HG03342 (cell line): ENCODE data around the gene LIPC.

Experiments used
- ATAC-seq: cut with Tn5 transposase; IDR thresholded peaks from one replicate; pipeline ENCODE4 v1.9.1; 2021; ENCODE audit warnings: mild to moderate bottlenecking, moderate library complexity; ENCODE audit not compliant: unreplicated experiment

LIPC gene

GRCh38 chr15:58405865-58406264 is 25.9 kb upstream of the LIPC start:
- no peak for ATAC-seq

GRCh38 chr15:58406811-58407210 is 25.0 kb upstream of the LIPC start:
- ATAC-seq: no peak

GRCh38 chr15:58407236-58407775 is 24.5 kb upstream of the LIPC start:
- ATAC-seq: no peak

GRCh38 chr15:58407778-58408177 is 24.0 kb upstream of the LIPC start:
- ATAC-seq: no peak

- no peak for ATAC-seq
Observed at GRCh38 chr15:58409861-58410260, 21.9 kb upstream of the LIPC start.

- ATAC-seq: no peak
Observed at GRCh38 chr15:58410353-58410752, 21.4 kb upstream of the LIPC start.

- ATAC-seq: no peak
Observed at GRCh38 chr15:58413253-58413652, 18.5 kb upstream of the LIPC start.

- no peak for ATAC-seq
Observed at GRCh38 chr15:58415636-58416035, 16.2 kb upstream of the LIPC start.

- no peak for ATAC-seq
Observed at GRCh38 chr15:58416963-58417362, 14.8 kb upstream of the LIPC start.

GRCh38 chr15:58418135-58418534 is 13.7 kb upstream of the LIPC start:
- ATAC-seq: no peak

GRCh38 chr15:58419803-58420524 is 11.8 kb upstream of the LIPC start:
- ATAC-seq: peak; percentile 18

- ATAC-seq: peak; percentile 47
Observed at GRCh38 chr15:58420579-58421043, 11.2 kb upstream of the LIPC start.

- no peak for ATAC-seq
Observed at GRCh38 chr15:58423205-58423604, 8.6 kb upstream of the LIPC start.

- ATAC-seq: no peak
Observed at GRCh38 chr15:58423831-58424608, 7.8 kb upstream of the LIPC start.

- ATAC-seq: no peak
Observed at GRCh38 chr15:58424722-58425121, 7.1 kb upstream of the LIPC start.

- ATAC-seq: no peak
Observed at GRCh38 chr15:58425185-58425584, 6.6 kb upstream of the LIPC start.

- ATAC-seq: no peak
Observed at GRCh38 chr15:58425834-58426233, 6.0 kb upstream of the LIPC start.

GRCh38 chr15:58426501-58426900 is 5.3 kb upstream of the LIPC start:
- no peak for ATAC-seq

GRCh38 chr15:58427987-58428386 is 3.8 kb upstream of the LIPC start:
- ATAC-seq: no peak

- ATAC-seq: no peak
Observed at GRCh38 chr15:58430224-58430787, 1.5 kb upstream of the LIPC start.

- ATAC-seq: no peak
Observed at GRCh38 chr15:58432401-58432800, 610 bp downstream of the LIPC start.
